GM12865 (cell line): Measurements from ENCODE around the gene NREP.
A peak's percentile ranks its signal among the peaks of the same experiment; 100 is the strongest.

Experiments used
- DNase-seq: peaks from one replicate; pipeline ENCODE4 v3.0.0; 2010; ENCODE audit warnings: low read depth
- H3K4me3 ChIP-seq: 2 replicates; pipeline ENCODE4 v1.5.1; 2011; ENCODE audit warnings: mild to moderate bottlenecking, low read depth, low read length, control low read depth
- TF ChIP-seq, protein P1 (sequence below): IDR thresholded peaks from 2 replicates; pipeline ENCODE4 v1.5.1; 2011; ENCODE audit warnings: low read length, control low read depth, low read depth, inconsistent platforms; ENCODE audit not compliant: insufficient read depth; ENCODE audit errors: missing control alignments

Gene NREP

DNA sequence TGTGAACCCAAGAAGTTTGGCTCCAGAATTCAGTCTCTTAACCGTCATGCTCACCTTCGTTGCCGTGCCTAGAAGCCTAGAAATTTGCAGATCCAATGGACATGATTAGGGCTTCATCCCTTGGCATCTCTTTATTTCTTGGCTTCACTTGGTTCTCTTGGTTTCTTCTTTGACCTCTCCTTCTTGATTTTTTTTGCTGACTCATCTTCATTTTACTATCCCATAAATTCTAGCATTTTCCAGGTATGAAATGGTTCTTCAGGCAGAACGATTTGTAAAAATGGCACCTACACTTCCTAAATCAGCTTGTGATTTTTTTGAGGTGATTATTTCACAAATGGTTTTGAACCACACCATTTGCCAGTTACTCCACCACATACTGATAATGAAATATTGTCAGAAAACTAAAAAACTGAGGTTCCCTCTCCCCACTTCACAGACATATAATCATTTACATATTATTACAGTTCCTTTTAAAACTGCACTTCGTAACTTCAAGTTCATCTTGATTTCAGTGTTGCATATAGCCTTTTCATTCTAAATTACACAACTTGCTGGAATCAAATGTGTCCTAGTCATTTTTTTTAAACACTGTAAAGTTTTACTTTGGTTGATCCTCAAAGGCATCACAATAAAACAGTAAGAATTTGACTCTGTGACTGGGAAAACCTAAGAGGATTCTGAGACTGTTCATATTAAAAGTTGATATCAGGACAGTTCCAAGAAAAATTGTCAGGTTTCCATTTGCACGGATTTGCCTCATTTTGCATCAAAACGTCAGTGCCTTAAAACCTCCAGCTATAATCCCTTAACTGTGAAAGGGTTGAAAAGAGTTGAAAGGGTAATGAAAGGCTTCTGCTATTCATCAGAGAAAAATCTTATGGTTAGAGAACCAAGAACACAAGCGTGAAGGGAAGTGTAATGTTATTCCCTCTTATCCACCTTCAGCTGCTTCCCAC lies 8.9 kb upstream of the NREP start:
- TF ChIP-seq, protein P1, sequence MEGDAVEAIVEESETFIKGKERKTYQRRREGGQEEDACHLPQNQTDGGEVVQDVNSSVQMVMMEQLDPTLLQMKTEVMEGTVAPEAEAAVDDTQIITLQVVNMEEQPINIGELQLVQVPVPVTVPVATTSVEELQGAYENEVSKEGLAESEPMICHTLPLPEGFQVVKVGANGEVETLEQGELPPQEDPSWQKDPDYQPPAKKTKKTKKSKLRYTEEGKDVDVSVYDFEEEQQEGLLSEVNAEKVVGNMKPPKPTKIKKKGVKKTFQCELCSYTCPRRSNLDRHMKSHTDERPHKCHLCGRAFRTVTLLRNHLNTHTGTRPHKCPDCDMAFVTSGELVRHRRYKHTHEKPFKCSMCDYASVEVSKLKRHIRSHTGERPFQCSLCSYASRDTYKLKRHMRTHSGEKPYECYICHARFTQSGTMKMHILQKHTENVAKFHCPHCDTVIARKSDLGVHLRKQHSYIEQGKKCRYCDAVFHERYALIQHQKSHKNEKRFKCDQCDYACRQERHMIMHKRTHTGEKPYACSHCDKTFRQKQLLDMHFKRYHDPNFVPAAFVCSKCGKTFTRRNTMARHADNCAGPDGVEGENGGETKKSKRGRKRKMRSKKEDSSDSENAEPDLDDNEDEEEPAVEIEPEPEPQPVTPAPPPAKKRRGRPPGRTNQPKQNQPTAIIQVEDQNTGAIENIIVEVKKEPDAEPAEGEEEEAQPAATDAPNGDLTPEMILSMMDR: no peak

DNA sequence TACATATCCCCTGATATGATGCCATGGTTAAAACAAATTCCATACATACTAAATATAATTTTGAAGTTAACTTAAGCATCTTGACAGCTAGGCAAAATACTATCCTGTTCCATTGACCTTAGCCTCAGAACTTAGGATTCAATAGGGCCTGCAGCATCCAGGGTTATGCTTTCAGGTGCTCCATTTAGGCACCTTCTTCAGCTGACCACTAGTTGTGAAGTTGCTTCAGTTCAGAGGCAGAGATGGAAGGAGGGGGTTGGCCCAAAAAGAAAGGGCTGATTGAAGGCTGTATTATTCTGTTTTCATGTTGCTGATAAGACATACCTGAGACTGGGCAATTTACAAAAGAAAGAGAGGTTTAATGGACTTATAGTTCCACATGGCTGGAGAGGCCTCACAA lies 7.0 kb upstream of the NREP start:
- DNase-seq: no peak
- H3K4me3 ChIP-seq: no peak overlapping the region
- TF ChIP-seq, protein P1: no peak

More for the DNA sequence above, 8.9 kb upstream of the NREP start:
- no peak overlapping the region for H3K4me3 ChIP-seq
- no peak for DNase-seq

DNA sequence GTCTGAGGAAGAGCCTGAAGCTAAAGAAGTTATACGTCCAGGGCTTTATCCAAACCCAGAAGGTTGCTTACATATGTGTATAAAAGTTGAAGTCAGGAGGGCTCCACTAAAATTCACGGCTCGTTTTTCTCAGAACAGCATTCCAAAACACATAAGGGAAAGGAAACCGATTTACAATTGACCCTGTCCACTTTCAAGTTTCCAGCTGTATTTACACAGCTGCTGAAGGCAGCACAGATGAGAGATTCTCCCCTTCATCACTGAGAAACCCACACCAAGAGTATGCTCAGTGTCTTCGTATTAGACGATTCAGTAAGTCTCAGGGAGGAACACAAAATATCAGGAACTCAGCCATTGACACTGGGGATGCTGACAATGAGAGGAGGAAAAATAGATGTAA lies 5.9 kb upstream of the NREP start:
- TF ChIP-seq, protein P1: no peak
- no peak for DNase-seq
- no peak overlapping the region for H3K4me3 ChIP-seq

DNA sequence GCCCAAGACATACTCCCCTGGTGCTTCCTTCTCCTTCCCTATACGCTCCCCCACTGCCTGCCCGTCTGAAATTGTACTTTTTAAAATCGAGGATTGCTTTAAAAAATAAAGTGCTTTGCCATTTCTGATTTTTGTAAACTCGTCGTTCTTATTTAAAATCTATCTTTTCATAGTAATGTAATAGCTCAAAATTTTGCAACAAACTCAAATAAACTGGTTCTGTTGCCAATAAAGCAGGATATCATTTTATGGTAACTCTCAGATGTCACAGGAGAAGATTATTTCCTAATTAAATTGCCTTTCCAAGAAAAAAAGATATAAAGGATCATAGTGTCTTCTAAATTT lies 1.3 kb upstream of the NREP start:
- TF ChIP-seq, protein P1: no peak
- DNase-seq: no peak
- peak overlapping the region; percentile 77 for H3K4me3 ChIP-seq

DNA sequence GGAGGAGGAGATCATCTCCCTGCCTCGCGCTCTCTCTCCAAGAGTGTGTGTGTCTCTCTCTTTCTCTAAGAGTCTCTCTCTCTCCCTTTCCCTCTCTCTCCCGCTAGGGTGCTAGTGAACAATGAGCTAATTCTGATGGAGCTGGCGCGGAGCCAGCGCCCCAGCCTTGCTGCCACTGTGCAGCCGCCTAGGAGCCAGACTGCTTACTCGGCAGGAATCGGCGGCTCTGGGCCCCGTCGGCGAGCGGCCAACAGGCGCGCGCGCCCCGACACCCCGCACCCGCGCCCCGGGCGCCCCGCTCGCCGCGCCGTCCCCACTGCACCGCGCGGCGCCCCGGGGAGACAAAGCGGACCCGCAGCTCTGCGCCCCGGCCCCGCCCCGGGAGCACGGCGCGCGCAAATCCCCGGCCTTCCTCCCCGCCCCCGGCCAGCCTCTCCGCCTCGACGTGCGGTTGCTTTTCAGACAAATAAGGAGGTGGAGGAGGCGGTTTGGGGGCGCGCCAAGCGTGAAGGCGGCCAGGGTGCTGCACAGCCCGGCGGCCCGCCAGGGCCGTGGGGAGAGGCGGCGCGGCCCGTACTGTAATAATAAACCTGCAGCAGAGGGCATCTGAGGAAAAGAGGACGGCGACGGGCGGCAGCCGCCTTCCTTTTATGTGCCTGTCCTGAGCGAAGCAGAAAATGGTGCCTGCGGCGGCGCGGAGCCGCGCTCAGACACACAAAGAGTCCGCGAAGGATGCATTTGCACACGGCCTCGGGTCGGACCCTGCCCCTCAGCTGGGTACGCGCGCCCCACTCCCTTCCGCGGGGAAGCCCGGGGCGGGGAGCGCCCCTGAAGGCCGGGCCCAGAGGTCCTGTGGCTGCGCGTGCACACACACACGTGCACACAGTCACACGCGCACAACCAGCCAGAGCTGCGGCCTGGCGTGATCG lies 625 bp upstream of the NREP start:
- H3K4me3 ChIP-seq: peak overlapping the region; percentile 96
- TF ChIP-seq, protein P1: peak; percentile 44
- peak; percentile 95 for DNase-seq

GRCh38 chr5:111755942-111756381 lies 1.0 kb downstream of the NREP start:
- TF ChIP-seq, protein P1: no peak
- peak overlapping the region; percentile 96 for H3K4me3 ChIP-seq
- DNase-seq: peak; percentile 19
